Measurements from ENCODE around the gene ZNF205. TPM values are rescaled to one million over a fixed set of nuclear protein-coding genes. Genes with fewer than 3 reads are reported as not detected.

Gene ZNF205
- total and polyA plus RNA-seq, 10 of the 15 experiments (the other 5 are each of a cell fraction or from before 2014, with no cell fraction given), result 0.26 to 1.5 (median 0.78) TPM; not detected in 2

- TF ChIP-seq E2F8 (IDR thresholded peaks at IDR 0.05; ENCODE audit: low read depth, partially characterized antibody) (no peak), TAF1 (IDR thresholded peaks at IDR 0.05; ENCODE audit: borderline replicate concordance, low read depth, low read length) (no peak), BACH1 (IDR thresholded peaks at IDR 0.05; ENCODE audit: borderline replicate concordance) (no peak), CBX5 (IDR thresholded peaks at IDR 0.05; ENCODE audit: low read depth) (no peak)
These were observed 52.0 kb downstream of the ZNF205 start (continued) for GRCh38 chr16:3164121-3164991.

GRCh38 chr16:3165111-3165822 is 52.9 kb downstream of the ZNF205 start:
- BruUV-seq (replicated peaks), result no TSS peak
- H3K27me3 ChIP-seq (replicated peaks in 1 of 2; ENCODE audit: control insufficient read depth in 2 of 2, insufficient read depth in 2 of 2, low read length in 1 of 2), result no peaks in the 10 kb centered on the region; a peak in 1 of 4 replicates
- H2AFZ ChIP-seq (ENCODE audit: control insufficient read depth, low read depth, low read length), result peak overlapping the region; percentile 97
- ChIA-PET RAD21 (ENCODE audit: unreplicated experiment) (interaction anchor here (0.6 to 2.1 kb wide), 9 partner anchors 13 to 134 kb away, joined by 3 to 11 read pairs (median 4); partner anchors contain the start of gene ZNF213), POLR2A (no interaction called here), CTCF (interaction anchor here (0.6 to 2.0 kb wide), 10 partner anchors 9 to 1692 kb away, joined by 3 to 11 read pairs (median 5); no protein-coding TSS in a partner anchor), SMC1A (ENCODE audit: uncharacterized antibody, unreplicated experiment) (interaction anchor here (1.0 to 1.7 kb wide), 5 partner anchors 15 to 134 kb away, joined by 3 to 10 read pairs (median 4); no protein-coding TSS in a partner anchor)
- TF ChIP-seq RCOR1 (conservative IDR thresholded peaks at IDR 0.05; ENCODE audit: low read depth, low read length) (no peak), HSF1 (IDR thresholded peaks at IDR 0.05; ENCODE audit: low read depth, low read length) (no peak), ZNF274 (IDR thresholded peaks at IDR 0.05; ENCODE audit: insufficient read depth, insufficient read length) (no peak), RAD51 (IDR thresholded peaks at IDR 0.05) (peak; percentile 39; the same call in 1 of the 2 replicates)
- FAIRE-seq (no peak), ATAC-seq (peak; percentile 36), DNase-seq (ENCODE audit: low read depth, low spot score) (no peak)
- H3K4me2 ChIP-seq (ENCODE audit: control insufficient read depth, insufficient read depth), result peak overlapping the region; percentile 71
- H3K9me3 ChIP-seq (replicated peaks; ENCODE audit: control insufficient read depth, insufficient read depth, low read length), result no peaks in the 10 kb centered on the region
- no peak overlapping the region for H3K27ac ChIP-seq (ENCODE audit: control insufficient read depth, insufficient read depth)
- H4K20me1 ChIP-seq (ENCODE audit: control insufficient read depth, insufficient read depth), result no peaks in the 10 kb centered on the region
- no peaks in the 10 kb centered on the region for H3K79me2 ChIP-seq (ENCODE audit: control insufficient read depth, insufficient read depth, low read length)
- H3K4me1 ChIP-seq (ENCODE audit: control insufficient read depth, insufficient read depth, low read length), result peaks cover 2% of the 10 kb centered on the region
- intact Hi-C loops (cut with micrococcal nuclease; ENCODE audit: unreplicated experiment) (no loop called here), in situ Hi-C loops (cut with MboI) (no loop called here)
- H3K4me3 ChIP-seq, result peak overlapping the region; percentile 25; the same call in 1 of the 2 replicates
- H3K36me3 ChIP-seq (ENCODE audit: control insufficient read depth in 2 of 2, insufficient read depth in 2 of 2, low read length in 1 of 2), result no peaks in the 10 kb centered on the region
- WGBS (ENCODE audit: insufficient coverage, insufficient replicate concordance, low lambda C conversion rate, missing lambda C conversion rate), result 65% methylated on average over 11 of the region's 12 CpGs
- H3K9ac ChIP-seq (ENCODE audit: control insufficient read depth, insufficient read depth, low read length), result no peak overlapping the region

Measured in GM12878 (cell line).